Ammon's horn (tissue), 1 donor: ENCODE results near the gene NFIC.
A peak's percentile ranks its signal among the peaks of the same experiment; 100 is the strongest.
"Not testable (repeated sequence)": the region's sequence is repeated elsewhere in the genome, so short reads cannot be mapped to it uniquely, and the experiment has no call there.

ENCODE experiments used
- DNase-seq: peaks from one replicate; pipeline ENCODE4 v3.0.0-alpha.2; 2016; ENCODE audit warnings: low spot score

The NFIC gene

GRCh38 chr19:3492919-3493318, 126.5 kb downstream of the NFIC start:
- DNase-seq = no peak

DNA sequence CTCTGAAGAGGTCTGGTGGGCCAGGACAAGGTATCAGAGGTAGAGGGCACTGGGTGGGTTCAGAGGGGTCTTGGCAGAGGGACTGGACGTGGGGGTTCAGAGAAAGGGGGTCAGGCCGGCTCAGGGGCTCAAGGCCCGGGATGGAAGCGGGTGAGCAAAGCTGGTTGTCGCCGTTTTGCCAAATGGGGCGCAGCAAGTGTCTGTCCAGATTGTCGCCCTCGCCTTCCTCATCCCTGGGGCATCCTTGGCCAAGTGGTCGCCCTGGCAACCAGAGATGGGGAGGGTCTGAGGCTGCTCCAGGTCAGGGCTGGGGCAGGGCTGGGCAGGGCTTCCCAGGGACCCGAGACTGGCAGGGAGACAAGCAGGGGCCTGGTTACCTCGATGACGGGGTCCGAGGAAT, 127.3 kb downstream of the NFIC start:
- DNase-seq = no peak

- DNase-seq = peak; percentile 96
These were observed 127.7 kb downstream of the NFIC start for GRCh38 chr19:3494051-3494450.

DNA sequence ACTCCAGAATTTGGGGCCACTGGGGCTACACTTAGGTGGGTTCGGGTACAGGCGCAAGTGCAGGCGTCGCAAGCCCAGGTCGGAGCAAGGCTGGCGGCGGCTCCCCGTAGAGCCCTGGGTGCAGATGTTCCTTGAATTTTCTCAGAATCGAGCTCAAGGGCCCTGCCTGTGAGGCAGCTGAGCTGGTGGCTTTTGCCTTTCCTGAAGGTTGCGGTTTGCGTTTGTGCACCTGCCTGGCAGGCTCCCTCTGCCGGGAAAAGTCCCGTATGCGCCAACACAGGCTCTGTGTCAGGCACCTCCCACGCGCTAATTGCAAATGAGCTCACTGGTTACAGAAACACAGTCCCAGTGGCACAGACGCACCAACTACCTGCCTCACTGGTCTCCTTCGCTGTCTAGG, 128.2 kb downstream of the NFIC start:
- peak; percentile 57 for DNase-seq

GRCh38 chr19:3496392-3497273, 130.2 kb downstream of the NFIC start:
- no peak for DNase-seq

DNA sequence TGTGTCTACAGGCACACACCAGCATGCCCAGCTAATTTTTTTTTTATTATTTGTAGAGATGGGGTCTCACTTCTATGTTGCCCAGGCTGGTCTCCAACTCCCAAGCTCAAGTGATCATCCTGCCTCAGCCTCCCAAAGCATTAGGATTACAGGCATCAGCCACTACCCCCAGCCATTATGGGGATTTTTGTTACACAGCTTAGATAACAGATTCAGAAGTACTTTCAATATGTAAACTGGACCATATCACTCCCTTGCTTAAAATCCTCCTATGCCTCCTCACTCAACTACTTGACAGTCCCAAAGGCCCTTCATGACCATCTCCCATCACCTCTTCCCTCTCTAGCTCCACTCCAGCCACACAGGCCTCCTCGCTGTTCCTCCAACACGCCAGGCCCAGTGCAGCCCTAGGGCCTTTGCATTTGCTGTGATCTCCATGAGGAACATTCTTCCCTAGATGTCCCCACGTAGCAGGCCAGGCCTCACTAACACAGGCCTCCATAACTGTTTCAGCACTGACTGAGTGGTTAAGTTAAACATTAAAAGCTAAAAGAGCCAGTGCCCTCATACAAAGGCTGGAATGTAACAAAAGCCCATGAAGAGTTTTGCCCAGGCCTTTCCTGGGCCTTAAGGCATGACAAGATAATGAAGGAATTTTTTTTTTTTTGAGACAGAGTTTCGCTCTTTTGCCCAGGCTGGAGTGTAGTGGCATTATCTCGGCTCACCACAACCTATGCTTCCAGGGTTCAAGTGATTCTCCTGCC, 131.6 kb downstream of the NFIC start:
- DNase-seq = no peak

GRCh38 chr19:3499738-3500428, 133.5 kb downstream of the NFIC start:
- DNase-seq = no peak

DNA sequence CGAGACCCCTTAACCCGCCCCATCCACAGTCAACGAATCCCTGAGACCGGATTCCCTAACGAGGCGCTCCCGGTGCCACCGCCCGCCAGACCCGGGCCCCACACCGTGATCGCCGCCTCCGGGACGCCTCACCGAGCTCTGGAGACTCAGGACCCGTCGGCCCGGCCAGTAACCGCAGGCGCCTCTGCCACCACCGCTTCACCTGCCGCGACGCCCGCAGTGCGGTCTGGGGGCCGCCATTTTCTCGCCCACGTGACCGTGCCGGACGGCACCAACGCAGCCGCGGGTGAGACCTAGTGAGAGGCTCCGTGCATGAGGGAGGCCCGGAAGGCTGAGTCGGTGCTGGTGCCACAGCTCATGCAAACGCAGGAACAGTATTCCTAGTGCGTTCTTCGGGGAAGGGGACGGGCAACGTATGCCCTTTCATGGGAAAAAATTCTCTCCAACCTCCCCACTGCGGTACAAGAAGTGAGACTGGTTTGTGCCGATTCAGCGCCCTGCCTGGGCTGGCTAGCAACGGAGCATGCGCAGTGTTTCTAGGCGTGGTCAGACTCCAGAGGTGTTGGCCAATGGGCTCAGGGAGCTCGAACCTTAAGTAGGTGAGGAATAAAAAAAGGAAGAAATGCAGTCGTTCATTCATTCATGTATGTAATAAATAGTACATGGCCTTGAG, 134.2 kb downstream of the NFIC start, which contains the start of gene DOHH:
DOHH (minus strand) TSS at position 246 of the 673 bp plus-strand sequence. CDS start 3,860 bp downstream, outside the sequence.
- peak; percentile 99 for DNase-seq

DNA sequence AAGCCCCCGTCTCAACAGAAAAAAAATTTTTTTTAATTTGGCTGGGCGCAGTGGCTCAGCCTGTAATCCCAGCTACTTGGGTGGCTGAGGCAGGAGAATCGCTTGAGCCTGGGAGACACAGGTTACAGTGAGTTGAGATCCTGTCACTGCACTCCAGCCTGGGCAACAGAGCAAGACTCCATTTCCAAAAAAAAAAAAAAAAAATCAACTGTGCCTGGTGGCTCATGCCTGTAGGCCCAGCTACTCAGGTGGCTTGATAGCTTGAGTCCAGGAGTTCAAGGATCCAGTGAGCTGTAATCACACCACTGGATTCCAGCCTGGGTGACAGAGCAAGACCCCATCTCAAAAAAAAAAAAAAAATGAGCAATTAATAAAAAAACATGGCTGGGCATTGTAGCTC, 135.4 kb downstream of the NFIC start:
- no peak for DNase-seq

DNA sequence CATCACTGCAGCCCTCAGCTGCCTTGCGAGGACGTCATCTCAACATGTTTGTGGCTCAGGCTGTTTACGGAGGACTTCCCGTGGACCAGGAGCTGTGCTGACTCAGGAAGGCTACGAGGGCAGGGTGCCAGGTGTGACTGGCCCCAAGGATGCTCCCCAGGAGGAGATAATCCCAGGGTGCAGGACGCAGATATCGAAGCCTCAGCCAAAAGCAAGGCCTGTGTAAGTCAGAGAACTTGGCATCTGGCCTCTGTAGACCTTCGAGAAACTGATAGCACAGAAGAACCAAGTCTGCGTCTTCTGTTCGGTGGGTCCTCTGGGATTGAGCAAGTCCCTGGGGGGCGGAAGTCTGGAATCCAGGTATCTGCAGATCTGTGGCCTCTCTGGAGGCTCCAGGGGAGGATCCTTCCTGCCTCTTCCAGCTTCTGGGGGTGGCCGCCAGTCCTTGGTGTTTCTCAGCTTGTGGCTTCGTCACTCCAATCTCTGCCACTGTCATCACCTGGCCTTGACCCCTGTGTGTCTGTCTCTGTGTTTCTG, 136.7 kb downstream of the NFIC start:
- no peak for DNase-seq

GRCh38 chr19:3504735-3505134, 138.4 kb downstream of the NFIC start:
- DNase-seq = no peak

DNA sequence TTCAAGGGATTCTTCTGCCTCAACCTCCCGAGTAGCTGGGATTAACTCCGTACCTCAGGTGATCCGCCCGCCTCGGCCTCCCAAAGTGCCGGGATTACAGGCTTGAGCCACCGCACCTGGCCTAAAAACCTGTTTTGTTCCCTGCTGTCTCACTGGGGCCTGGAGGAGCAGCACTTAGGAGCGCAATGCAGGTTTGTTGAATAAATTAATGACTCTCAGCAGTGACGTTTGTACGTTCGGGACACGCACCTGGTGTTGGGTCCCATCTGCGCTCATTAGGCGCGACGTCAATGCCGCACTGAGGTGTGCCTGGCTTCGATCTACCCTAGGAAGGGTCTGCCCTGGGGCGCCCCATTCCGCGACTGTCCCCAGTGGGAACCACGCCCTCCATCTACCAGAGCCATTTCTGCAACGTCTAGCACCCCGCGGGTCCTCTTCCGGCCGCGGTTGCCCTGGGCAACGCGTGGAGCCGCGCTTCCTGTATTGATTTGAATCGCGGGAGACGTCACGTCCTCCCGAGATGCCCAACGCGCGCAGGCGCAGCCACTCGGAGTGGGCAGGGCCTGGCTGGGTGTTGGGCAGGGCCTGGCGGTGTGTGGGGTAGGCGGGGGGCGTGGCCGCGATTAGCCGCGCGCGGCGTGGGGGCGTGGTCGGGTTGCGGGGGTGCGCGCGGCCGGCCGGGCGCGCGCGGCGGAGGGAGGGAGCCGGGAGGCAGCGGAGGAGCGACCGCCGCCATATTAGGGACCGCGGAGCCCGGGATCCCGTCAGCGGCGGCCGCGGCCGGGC, 139.4 kb downstream of the NFIC start, which contains the start of gene FZR1:
FZR1 (plus strand) TSS at position 714 of the 786 bp plus-strand sequence. CDS start 16,679 bp downstream, outside the sequence.
- DNase-seq = peak; percentile 99

DNA sequence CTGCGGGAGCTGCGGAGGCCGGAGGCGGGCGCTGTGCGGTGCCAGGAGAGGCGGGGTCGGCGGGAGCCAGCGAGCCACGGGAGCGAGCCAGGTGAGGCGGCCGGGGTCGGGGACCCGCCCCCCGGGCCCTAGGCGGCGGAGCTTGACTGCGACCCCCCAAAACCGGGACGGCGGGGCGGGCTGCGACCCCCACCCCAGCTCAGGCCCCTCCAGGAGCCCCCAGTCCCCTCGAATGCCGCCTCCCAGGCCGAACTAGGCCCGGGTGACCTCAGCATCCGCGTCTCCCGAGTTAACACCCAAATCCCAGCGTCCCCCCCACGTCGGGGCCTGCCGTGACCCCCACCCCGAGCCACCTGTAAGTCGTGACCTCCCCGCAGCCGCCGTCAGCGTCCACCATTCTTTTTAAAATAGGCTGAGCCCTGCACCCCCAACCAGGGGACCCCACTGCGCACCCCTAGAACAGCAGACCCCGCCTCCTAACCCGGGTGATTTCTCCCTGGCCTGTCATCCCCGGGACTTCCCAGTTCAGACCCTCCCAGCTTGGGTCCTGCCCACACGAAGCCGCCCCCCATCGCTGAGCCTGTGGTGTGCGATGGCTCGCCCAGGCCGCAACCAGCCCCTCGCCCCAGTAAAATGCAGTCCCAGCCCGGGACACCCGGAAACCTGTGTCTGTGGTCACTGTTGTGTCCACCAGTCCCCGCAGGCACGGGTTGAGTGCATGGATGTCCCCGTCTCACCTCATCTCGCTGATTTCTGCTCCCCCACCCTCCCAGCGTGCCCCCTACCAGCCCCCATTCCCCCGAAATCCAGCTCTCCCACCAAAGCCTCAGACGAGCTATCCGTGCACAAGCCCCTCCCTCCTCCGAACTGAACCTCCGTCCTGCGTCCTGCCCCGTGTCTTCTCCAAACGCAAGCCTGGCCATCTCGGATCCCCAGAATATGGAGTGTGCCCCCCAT, 140.3 kb downstream of the NFIC start:
- no peak for DNase-seq

DNA sequence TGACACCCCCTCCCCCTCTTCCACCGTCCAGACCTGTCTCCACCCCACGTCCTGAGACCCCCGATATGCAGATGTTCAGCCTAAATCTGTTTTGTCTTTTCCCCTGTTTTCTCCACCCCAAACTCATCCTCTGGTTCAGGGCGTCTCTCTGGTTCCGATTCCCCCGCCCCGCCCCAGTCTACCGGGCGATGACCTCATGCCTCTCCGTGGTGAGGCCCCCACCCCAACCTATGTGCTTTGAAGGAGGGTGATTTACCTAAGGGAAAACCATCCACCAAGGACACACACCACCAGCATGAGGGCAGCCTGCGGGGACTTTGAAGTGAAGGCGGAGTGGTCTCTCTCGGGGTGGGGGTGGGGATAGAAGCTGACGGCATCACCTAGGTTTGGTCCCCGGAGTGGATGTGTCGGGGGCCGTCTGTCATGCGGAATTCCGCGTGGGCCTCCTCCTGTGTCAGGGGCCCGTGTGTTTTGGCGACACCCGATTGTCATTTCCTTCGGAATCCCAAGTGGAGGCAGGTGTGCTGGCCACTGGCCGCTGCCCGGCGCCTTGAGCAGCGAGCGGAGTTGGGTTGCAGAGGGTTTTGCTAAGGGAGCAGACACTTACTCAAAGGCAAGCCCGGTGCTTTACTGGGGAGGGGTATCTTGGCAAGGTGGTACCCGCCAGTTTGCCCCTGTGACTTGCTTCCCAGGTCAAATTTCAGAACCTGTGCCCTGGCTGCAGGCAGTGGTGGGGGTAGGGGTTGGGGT, 141.2 kb downstream of the NFIC start:
- DNase-seq = no peak

GRCh38 chr19:3508121-3508661, 141.8 kb downstream of the NFIC start:
- DNase-seq = not testable (repeated sequence)

DNA sequence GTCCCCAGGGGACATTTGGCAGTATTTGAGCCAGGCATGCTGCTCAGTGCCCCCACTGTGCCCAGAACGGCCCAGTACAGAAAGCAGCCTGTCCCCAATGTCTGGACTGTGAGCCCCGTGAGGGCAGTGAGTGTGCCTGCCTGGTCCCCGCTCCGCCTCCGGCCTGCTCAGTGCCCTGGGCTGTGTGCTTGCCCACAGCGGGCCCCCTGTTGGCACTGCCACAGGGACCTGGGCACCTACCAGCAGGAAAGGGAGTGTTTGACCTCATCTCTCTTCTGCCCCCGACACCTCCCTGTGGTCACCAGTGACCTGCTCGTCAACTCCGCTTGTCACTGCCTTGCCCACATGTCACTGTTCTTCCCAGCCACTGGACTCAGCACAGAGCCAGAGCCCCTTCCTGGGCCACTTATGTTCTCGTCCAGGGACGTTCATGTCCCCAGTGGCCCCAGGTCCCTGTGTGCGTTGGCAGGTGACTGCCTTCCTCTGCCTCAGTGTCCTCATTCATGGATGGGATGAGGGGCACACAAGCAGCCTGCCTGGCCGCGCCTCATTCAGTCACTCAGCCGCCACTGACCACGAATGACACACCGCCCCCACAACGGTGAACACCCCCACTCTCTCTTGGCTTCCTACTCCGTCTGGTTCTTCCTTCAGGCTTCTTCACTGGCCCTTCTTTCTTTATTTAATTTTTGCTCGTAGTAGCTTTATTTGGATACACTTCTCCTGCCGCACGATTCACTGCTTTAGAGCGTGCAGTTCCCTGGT, 142.6 kb downstream of the NFIC start:
- no peak for DNase-seq

DNA sequence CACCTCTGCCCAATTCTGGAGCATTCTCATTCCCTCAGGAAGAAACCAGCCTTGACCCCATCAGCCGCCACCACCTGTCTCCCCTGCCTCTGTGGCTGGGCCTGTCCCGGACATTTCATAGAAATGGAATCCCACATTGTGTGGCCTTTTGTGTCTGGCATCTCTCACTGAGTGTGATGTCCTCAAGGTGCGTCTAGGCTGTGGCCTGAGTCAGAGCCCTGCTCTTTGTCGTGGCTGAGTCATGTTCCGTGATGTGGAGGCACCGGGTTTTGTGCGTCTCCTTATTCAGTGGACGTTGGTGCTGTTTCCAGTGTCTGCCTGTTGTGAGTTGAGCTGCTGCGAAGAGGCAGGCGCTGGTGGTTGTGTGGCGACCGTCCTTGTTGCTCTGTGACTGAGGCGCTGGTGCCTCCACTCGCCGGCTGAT, 143.2 kb downstream of the NFIC start:
- DNase-seq = no peak

DNA sequence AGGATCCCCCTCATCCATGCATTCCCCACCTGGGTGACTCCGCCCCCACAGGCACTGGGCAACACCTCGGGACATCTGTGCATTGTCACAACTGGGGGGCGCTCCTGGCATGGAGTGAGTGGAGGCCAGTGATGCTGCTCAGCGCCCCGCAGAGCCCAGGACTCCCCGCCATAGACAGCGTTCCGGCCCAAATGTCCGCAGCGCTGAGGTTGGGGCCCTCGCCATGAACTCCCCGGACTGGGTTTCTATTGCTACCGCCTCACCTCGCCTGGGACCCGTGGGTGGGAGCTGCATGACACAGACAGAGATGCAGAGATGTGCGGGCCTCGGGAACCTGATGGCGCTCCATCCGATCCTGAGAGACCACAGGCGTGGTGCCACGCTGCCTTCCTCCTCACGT, 144.3 kb downstream of the NFIC start:
- DNase-seq = no peak
